Neural cell (in vitro differentiated cells): ENCODE results near the gene TCEAL8. TPM values are rescaled to one million over a fixed set of nuclear protein-coding genes. Genes with fewer than 3 reads are reported as not detected.
A peak's percentile ranks its signal among the peaks of the same experiment; 100 is the strongest.

Experiments
- H2AFZ ChIP-seq: fragments of 200-600, 300-800 bp; sonication (generic), shearing (Covaris generic); 2 replicates; pipeline ENCODE4 v1.6.0; 2014; ENCODE audit warnings: low read depth, mild to moderate bottlenecking, antibody characterized with exemption, low read length, moderate library complexity
- H3F3A ChIP-seq: fragments of 200-600 bp; shearing (Covaris generic); 2 replicates; pipeline ENCODE4 v1.6.1; 2016; ENCODE audit warnings: mild to moderate bottlenecking, moderate library complexity, mixed read lengths, antibody characterized with exemption, low read length; ENCODE audit not compliant: insufficient read depth, poor library complexity, severe bottlenecking
- H3K27ac ChIP-seq: fragments of 200-600, 300-800 bp; sonication (generic), shearing (Covaris generic); 2 replicates; pipeline ENCODE4 v1.5.1; 2014; ENCODE audit warnings: mild to moderate bottlenecking, low read length, moderate library complexity
- H3K27me3 ChIP-seq: fragments of 300-800, 200-600 bp; sonication (generic), shearing (Covaris generic); 2 replicates; pipeline ENCODE4 v1.6.0; 2014; ENCODE audit warnings: mild to moderate bottlenecking, low read depth, low read length, moderate library complexity; ENCODE audit not compliant: insufficient read depth
- H3K36me3 ChIP-seq: fragments of 300-800, 200-600 bp; sonication (generic), shearing (Covaris generic); 2 replicates; pipeline ENCODE4 v1.5.1; 2014; ENCODE audit warnings: mild to moderate bottlenecking, antibody characterized with exemption, low read length, moderate library complexity; ENCODE audit not compliant: insufficient read depth
- H3K4me2 ChIP-seq: fragments of 300-800, 200-600 bp; sonication (generic), shearing (Covaris generic); 2 replicates; pipeline ENCODE4 v1.6.0; 2014; ENCODE audit warnings: mild to moderate bottlenecking, low read length
- H3K4me3 ChIP-seq: fragments of 300-800, 200-600 bp; sonication (generic), shearing (Covaris generic); 2 replicates; pipeline ENCODE4 v1.5.1; 2014; ENCODE audit warnings: mild to moderate bottlenecking, low read length, moderate library complexity
- H3K79me2 ChIP-seq: fragments of 200-600 bp; shearing (Covaris generic); replicated peaks from 2 replicates; pipeline ENCODE4 v1.6.0; 2014; ENCODE audit warnings: mild to moderate bottlenecking, low read length, moderate library complexity; ENCODE audit not compliant: insufficient read depth
- H3K9ac ChIP-seq: fragments of 300-800, 200-600 bp; sonication (generic), shearing (Covaris generic); 2 replicates; pipeline ENCODE4 v1.6.1; 2016; ENCODE audit warnings: mild to moderate bottlenecking, low read length, mixed read lengths
- H3K9me2 ChIP-seq: fragments of 200-600 bp; shearing (Covaris generic); 2 replicates; pipeline ENCODE4 v1.6.1; 2016; ENCODE audit warnings: mild to moderate bottlenecking, low read length, mixed read lengths; ENCODE audit not compliant: insufficient read depth
- H3K9me3 ChIP-seq: fragments of 200-600, 300-800 bp; sonication (generic), shearing (Covaris generic); 2 replicates; pipeline ENCODE4 v1.6.1; 2016; ENCODE audit warnings: mild to moderate bottlenecking, mixed run types, low read length, moderate library complexity, mixed read lengths
- H4K20me1 ChIP-seq: fragments of 200-600 bp; shearing (Covaris generic); 2 replicates; pipeline ENCODE4 v1.6.1; 2016; ENCODE audit warnings: mild to moderate bottlenecking, mixed run types; ENCODE audit not compliant: insufficient read depth
- CTCF ChIP-seq: fragments of 450-650 bp; IDR thresholded peaks from 2 replicates; pipeline ENCODE4 v1.5.1; 2014; ENCODE audit warnings: antibody characterized with exemption, mild to moderate bottlenecking, moderate library complexity; ENCODE audit not compliant: poor library complexity, severe bottlenecking
- EP300 ChIP-seq: fragments of 450-650 bp; conservative IDR thresholded peaks from 2 replicates; pipeline ENCODE4 v1.6.1; 2014; ENCODE audit warnings: antibody characterized with exemption, mild to moderate bottlenecking, moderate library complexity; ENCODE audit not compliant: poor library complexity, severe bottlenecking
- EZH2 ChIP-seq: fragments of 200-600, 300-800 bp; shearing (Covaris generic), sonication (generic); IDR thresholded peaks from 2 replicates; pipeline ENCODE4 v1.6.1; 2014; ENCODE audit warnings: antibody characterized with exemption, low read length, borderline replicate concordance, mild to moderate bottlenecking; ENCODE audit not compliant: insufficient read depth, poor library complexity, severe bottlenecking
- MXI1 ChIP-seq: fragments of 450-650 bp; conservative IDR thresholded peaks from 2 replicates; pipeline ENCODE4 v1.6.1; 2014; ENCODE audit warnings: antibody characterized with exemption, mild to moderate bottlenecking; ENCODE audit not compliant: poor library complexity, severe bottlenecking
- POLR2AphosphoS5 ChIP-seq: IDR thresholded peaks from 2 replicates; pipeline ENCODE4 v1.6.1; 2012
- RAD21 ChIP-seq: fragments of 450-650 bp; conservative IDR thresholded peaks from 2 replicates; pipeline ENCODE4 v1.6.1; 2014; ENCODE audit warnings: antibody characterized with exemption, mild to moderate bottlenecking, moderate library complexity
- SMC3 ChIP-seq: fragments of 450-650 bp; conservative IDR thresholded peaks from 2 replicates; pipeline ENCODE4 v1.6.1; 2014; ENCODE audit warnings: antibody characterized with exemption, mild to moderate bottlenecking, moderate library complexity; ENCODE audit not compliant: poor library complexity
- TAF1 ChIP-seq: IDR thresholded peaks from 2 replicates; pipeline ENCODE4 v1.6.1; 2012; ENCODE audit warnings: low read depth
- polyA minus RNA-seq: library from RNA; depleted of rRNA, polyadenylated mRNA; stranded (reverse); fragments of >200 nt; gene quantifications from 2 replicates; pipeline ENCODE4 v1.2.3, GENCODE V29; 2014
- polyA plus RNA-seq: library from polyadenylated mRNA; depleted of rRNA; stranded (reverse); fragments of >200 nt; gene quantifications from 2 replicates; pipeline ENCODE4 v1.2.3, GENCODE V29; 2014
- TF ChIP-seq, protein P1 (sequence below): IDR thresholded peaks from 2 replicates; pipeline ENCODE4 v1.6.1; 2012; ENCODE audit warnings: borderline replicate concordance

Gene TCEAL8
- 145 and 167 TPM in 2 replicates for polyA plus RNA-seq
- 73.8 and 85.8 TPM in 2 replicates for polyA minus RNA-seq

DNA sequence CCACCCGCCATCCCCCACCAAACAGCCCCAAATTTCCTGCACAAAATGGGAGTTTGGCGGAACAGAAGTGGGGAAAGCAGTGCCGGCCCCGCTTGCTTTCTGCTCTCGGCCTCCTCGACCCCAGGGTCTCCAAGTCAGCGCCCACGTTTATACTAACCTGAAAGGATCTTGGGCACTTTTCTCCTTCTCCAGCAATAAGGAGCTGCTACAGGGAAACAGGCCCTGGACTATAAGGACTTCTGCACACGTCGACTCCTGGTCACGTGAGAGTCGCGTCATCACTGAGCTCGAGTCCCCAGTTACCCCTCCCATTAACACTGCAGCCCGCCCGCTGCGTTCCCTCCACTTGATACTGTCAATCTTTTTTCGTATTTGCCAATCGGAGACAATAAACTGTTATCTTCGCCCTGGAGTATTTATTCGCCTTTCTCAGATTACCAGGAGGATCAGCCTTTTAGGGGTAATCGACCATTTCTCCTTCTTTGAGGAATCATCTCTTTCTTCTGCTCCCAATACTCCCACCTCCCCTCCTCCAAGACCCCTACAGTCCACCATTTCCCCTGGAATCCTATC is at the start of gene TCEAL8:
Gene TCEAL8 (minus strand): TSS at position 235 of the 573 bp plus-strand sequence. CDS start 1,176 bp downstream, outside the sequence.
- peak within 1 kb of the TSS; percentile 69 for H2AFZ ChIP-seq

DNA sequence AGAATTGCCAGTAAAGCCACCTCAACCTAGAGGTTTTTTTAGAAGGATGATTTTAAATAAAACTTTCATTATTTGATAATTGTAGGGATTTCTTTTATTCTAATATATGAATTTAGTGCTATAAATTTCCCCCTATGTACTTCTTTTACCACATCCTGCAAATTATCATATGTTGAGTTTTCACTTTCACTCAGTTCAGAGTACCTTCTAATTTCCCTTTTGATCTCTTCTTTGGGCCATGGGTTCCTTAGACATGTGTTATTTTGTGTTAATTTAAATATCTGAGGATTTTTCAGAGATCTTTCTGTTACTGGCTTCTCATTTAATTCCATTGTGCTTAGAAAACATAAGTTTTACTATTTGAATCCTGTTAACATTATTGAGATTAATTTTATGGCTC is 49.8 kb upstream of the TCEAL8 start:
- Histone ChIP-seq H2AFZ (no peak overlapping the region), H3K9me2 (no peaks in the 10 kb centered on the region), H4K20me1 (no peaks in the 10 kb centered on the region), H3K9ac (no peak overlapping the region), H3K4me3 (no peak overlapping the region), H3K9me3 (no peaks in the 10 kb centered on the region), H3K4me2 (no peak overlapping the region), H3F3A (no peaks in the 10 kb centered on the region), H3K79me2 (peaks cover under 1% of the 10 kb centered on the region), H3K27ac (no peak overlapping the region), H3K27me3 (no peaks in the 10 kb centered on the region), H3K36me3 (no peaks in the 10 kb centered on the region)
- TF ChIP-seq EP300, result no peak
- no peak for TF ChIP-seq RAD21
- no peak for TF ChIP-seq EZH2

More for the DNA sequence above, at the start of gene TCEAL8:
- H4K20me1 ChIP-seq, result no peaks in the 10 kb centered on the region
- H3K79me2 ChIP-seq, result no peaks in the 10 kb centered on the region
- no peaks in the 10 kb centered on the region for H3K9me3 ChIP-seq
- H3K36me3 ChIP-seq, result no peaks in the 10 kb centered on the region
- H3F3A ChIP-seq, result no peaks in the 10 kb centered on the region
- H3K9me2 ChIP-seq, result no peaks in the 10 kb centered on the region
- H3K27ac ChIP-seq, result peak within 1 kb of the TSS; percentile 97
- H3K4me2 ChIP-seq, result peak within 1 kb of the TSS; percentile 82
- peak within 1 kb of the TSS; percentile 93 for H3K9ac ChIP-seq
- TF ChIP-seq EP300 (peak; percentile 31), TAF1 (peak; percentile 55), MXI1 (peak; percentile 14), POLR2AphosphoS5 (peak; percentile 90), EZH2 (no peak), SMC3 (no peak), RAD21 (no peak), CTCF (peak; percentile 13)
- TF ChIP-seq, protein P1, sequence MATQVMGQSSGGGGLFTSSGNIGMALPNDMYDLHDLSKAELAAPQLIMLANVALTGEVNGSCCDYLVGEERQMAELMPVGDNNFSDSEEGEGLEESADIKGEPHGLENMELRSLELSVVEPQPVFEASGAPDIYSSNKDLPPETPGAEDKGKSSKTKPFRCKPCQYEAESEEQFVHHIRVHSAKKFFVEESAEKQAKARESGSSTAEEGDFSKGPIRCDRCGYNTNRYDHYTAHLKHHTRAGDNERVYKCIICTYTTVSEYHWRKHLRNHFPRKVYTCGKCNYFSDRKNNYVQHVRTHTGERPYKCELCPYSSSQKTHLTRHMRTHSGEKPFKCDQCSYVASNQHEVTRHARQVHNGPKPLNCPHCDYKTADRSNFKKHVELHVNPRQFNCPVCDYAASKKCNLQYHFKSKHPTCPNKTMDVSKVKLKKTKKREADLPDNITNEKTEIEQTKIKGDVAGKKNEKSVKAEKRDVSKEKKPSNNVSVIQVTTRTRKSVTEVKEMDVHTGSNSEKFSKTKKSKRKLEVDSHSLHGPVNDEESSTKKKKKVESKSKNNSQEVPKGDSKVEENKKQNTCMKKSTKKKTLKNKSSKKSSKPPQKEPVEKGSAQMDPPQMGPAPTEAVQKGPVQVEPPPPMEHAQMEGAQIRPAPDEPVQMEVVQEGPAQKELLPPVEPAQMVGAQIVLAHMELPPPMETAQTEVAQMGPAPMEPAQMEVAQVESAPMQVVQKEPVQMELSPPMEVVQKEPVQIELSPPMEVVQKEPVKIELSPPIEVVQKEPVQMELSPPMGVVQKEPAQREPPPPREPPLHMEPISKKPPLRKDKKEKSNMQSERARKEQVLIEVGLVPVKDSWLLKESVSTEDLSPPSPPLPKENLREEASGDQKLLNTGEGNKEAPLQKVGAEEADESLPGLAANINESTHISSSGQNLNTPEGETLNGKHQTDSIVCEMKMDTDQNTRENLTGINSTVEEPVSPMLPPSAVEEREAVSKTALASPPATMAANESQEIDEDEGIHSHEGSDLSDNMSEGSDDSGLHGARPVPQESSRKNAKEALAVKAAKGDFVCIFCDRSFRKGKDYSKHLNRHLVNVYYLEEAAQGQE, result peak; percentile 69
- no peaks in the 10 kb centered on the region for H3K27me3 ChIP-seq
- peak within 1 kb of the TSS; percentile 75 for H3K4me3 ChIP-seq
